ENCODE measurements around the gene PRAME. TPM values are rescaled to one million over a fixed set of nuclear protein-coding genes. Genes with fewer than 3 reads are reported as not detected.

The PRAME gene
- total RNA-seq, 1 experiment from 2014 or later, result 68.4 TPM

GRCh38 chr22:22599248-22599647 lies 40.2 kb upstream of the PRAME start:
- no peaks in the 10 kb centered on the region for H3K4me1 ChIP-seq (ENCODE audit: control insufficient read depth, insufficient read depth, low read length)
- intact Hi-C loops (cut with micrococcal nuclease; ENCODE audit: unreplicated experiment) (loop anchor here (10.0 kb wide), 1 partner anchor 134 kb away; no protein-coding TSS in a partner anchor), in situ Hi-C loops (cut with HindIII; ENCODE audit: low pct_unique_long_range_greater_than_20kb, low sequenced_read_pairs) (no loop called here)
- BruUV-seq (replicated peaks), result no TSS peak
- ATAC-seq (no peak), DNase-seq (ENCODE audit: low read depth, low spot score) (no peak)
- CTCF ChIA-PET, result no interaction called here
- H3K36me3 ChIP-seq (ENCODE audit: control insufficient read depth, insufficient read depth, low read length), result no peaks in the 10 kb centered on the region
- no peak overlapping the region for H3K4me3 ChIP-seq (ENCODE audit: low read depth in 2 of 2, low read length in 2 of 2)
- no peak overlapping the region for H3K27ac ChIP-seq (ENCODE audit: low read length)
- no peaks in the 10 kb centered on the region for H3K9me3 ChIP-seq (ENCODE audit: control insufficient read depth, insufficient read depth, low read depth, low read length)
- H3K27me3 ChIP-seq (ENCODE audit: control insufficient read depth, insufficient read depth, low read length), result no peaks in the 10 kb centered on the region; the same call in 1 of the 2 replicates
- TF ChIP-seq REST (IDR thresholded peaks at IDR 0.05; ENCODE audit: insufficient read depth in 1 of 2, low read depth in 2 of 2, low read length in 1 of 2), result no peak
- POLR2A ChIA-PET, result no interaction called here

GRCh38 chr22:22598144-22598543 lies 39.1 kb upstream of the PRAME start:
- Histone ChIP-seq H3K36me3 (ENCODE audit: control insufficient read depth, insufficient read depth, low read length) (no peaks in the 10 kb centered on the region), H3K27ac (ENCODE audit: low read length) (no peak overlapping the region), H3K4me3 (ENCODE audit: low read depth in 2 of 2, low read length in 2 of 2) (no peak overlapping the region), H3K4me1 (ENCODE audit: control insufficient read depth, insufficient read depth, low read length) (no peaks in the 10 kb centered on the region), H3K9me3 (ENCODE audit: control insufficient read depth, insufficient read depth, low read depth, low read length) (no peaks in the 10 kb centered on the region), H3K27me3 (ENCODE audit: control insufficient read depth, insufficient read depth, low read length) (no peaks in the 10 kb centered on the region; the same call in 1 of the 2 replicates)
- intact Hi-C loops (cut with micrococcal nuclease; ENCODE audit: unreplicated experiment), result loop anchor here (10.0 kb wide), 1 partner anchor 133 kb away; no protein-coding TSS in a partner anchor
- DNase-seq (ENCODE audit: low read depth, low spot score) (no peak), ATAC-seq (no peak)
- CTCF ChIA-PET, result no interaction called here
- BruUV-seq (replicated peaks), result no TSS peak
- POLR2A ChIA-PET, result no interaction called here
- in situ Hi-C loops (cut with HindIII; ENCODE audit: low pct_unique_long_range_greater_than_20kb, low sequenced_read_pairs), result no loop called here
- TF ChIP-seq POLR2AphosphoS5 (IDR thresholded peaks at IDR 0.05; ENCODE audit: low read depth, low read length) (no peak), SIN3A (IDR thresholded peaks at IDR 0.05; ENCODE audit: borderline replicate concordance, insufficient read depth, low read depth, low read length) (no peak)

GRCh38 chr22:22595001-22595835 lies 36.2 kb upstream of the PRAME start:
- no peak for DNase-seq (ENCODE audit: low read depth, low spot score)
- intact Hi-C loops (cut with micrococcal nuclease; ENCODE audit: unreplicated experiment), result loop anchor here (10.0 kb wide), 1 partner anchor 130 kb away; no protein-coding TSS in a partner anchor
- CTCF ChIA-PET, result no interaction called here
- POLR2A ChIA-PET, result no interaction called here
- Histone ChIP-seq H3K27me3 (ENCODE audit: control insufficient read depth, insufficient read depth, low read length) (no peaks in the 10 kb centered on the region; the same call in 1 of the 2 replicates), H3K36me3 (ENCODE audit: control insufficient read depth, insufficient read depth, low read length) (no peaks in the 10 kb centered on the region), H3K4me3 (ENCODE audit: low read depth in 2 of 2, low read length in 2 of 2) (no peak overlapping the region), H3K4me1 (ENCODE audit: control insufficient read depth, insufficient read depth, low read length) (no peaks in the 10 kb centered on the region), H3K27ac (ENCODE audit: low read length) (no peak overlapping the region), H3K9me3 (ENCODE audit: control insufficient read depth, insufficient read depth, low read depth, low read length) (no peaks in the 10 kb centered on the region)
- TF ChIP-seq REST (IDR thresholded peaks at IDR 0.05; ENCODE audit: insufficient read depth in 1 of 2, low read depth in 2 of 2, low read length in 1 of 2) (no peak), TCF7L2 (IDR thresholded peaks at IDR 0.05; ENCODE audit: low read depth, low read length) (no peak), SIN3A (IDR thresholded peaks at IDR 0.05; ENCODE audit: borderline replicate concordance, insufficient read depth, low read depth, low read length) (no peak), POLR2AphosphoS5 (IDR thresholded peaks at IDR 0.05; ENCODE audit: low read depth, low read length) (no peak), CTCF (IDR thresholded peaks at IDR 0.05) (no peak)
- ATAC-seq, result no peak
- in situ Hi-C loops (cut with HindIII; ENCODE audit: low pct_unique_long_range_greater_than_20kb, low sequenced_read_pairs), result no loop called here
- no TSS peak for BruUV-seq (replicated peaks)

Data from Panc1 (cell line).